T-helper 17 cell (primary cell): Measurements from ENCODE around the gene PAM. TPM values are rescaled to one million over a fixed set of nuclear protein-coding genes. Genes with fewer than 3 reads are reported as not detected.

ENCODE experiments used
- ATAC-seq: fragments of 150-1000 bp; cut with Tn5 transposase; 2 replicates; pipeline ENCODE4 v1.10.0; 2021; ENCODE audit warnings: mild to moderate bottlenecking, moderate library complexity
- DNase-seq, 3 donors: peaks; one replicate each; pipeline versions ENCODE4 v3.0.0 to v3.0.0-alpha.2; 2020 to 2021
- H3K9me3 ChIP-seq: one replicate; pipeline ENCODE4 v1.7.0; 2013; ENCODE audit warnings: low read length, mild to moderate bottlenecking; ENCODE audit not compliant: control insufficient read depth, poor library complexity, severe bottlenecking
- H3K27ac Mint-ChIP-seq: one replicate; pipeline ENCODE4 v1.8.0; 2022; ENCODE audit warnings: mild to moderate bottlenecking, moderate library complexity, mixed read lengths
- H3K27me3 Mint-ChIP-seq: one replicate; pipeline ENCODE4 v1.8.0; 2022; ENCODE audit warnings: mixed read lengths
- H3K36me3 Mint-ChIP-seq: one replicate; pipeline ENCODE4 v1.8.0; 2022; ENCODE audit warnings: low read depth, mixed read lengths
- H3K4me1 Mint-ChIP-seq: one replicate; pipeline ENCODE4 v1.8.0; 2022; ENCODE audit warnings: mild to moderate bottlenecking, mixed read lengths
- H3K4me3 Mint-ChIP-seq: one replicate; pipeline ENCODE4 v1.8.0; 2022; ENCODE audit warnings: mild to moderate bottlenecking, moderate library complexity, mixed read lengths
- total RNA-seq, 4 donors: library from RNA in 2 of 4; stranded (reverse) in 2 of 4; gene quantifications; one replicate each; pipeline ENCODE4 v1.2.3 and lab custom pipeline; 2022 to 2026

Gene PAM
- total RNA-seq, 2 donors from 2014 or later = 23.5 to 34.3 TPM

DNA sequence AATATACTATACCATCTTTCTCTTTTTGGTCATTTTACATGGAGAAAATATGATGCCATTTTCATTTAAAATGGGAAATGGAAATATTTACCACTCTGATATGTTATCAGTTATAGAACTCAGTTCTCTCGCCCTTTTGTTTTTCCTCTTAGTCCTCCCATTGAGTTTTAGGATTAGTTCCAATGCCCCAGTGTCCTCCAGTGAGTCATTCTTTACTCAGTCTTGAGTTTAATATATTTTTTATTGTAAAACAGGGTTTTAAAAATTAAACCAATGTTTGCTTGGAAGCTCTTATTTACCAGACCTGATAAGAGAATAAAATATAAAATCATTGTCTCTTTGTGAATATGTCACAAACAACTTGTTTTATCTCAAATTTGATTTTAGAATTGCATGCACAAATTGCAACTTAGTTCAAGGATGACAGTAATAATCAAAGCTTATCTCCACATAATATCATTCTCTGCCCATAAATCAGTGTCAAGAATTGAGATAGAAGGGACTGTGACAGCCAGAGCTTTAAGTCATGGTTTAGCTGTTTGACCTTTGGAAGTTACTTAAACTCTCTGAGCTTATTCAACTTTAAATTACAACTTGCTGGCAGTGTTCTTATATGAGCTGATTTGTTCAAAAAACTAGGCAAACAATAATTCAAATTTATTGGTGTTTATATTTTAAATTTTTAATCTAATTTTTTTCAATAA lies 166.4 kb downstream of the PAM start:
- no peak for ATAC-seq
- Mint-ChIP-seq H3K4me1 (no peaks in the 10 kb centered on the region), H3K27ac (no peak overlapping the region), H3K27me3 (no peaks in the 10 kb centered on the region), H3K4me3 (no peak overlapping the region), H3K36me3 (peaks cover 2% of the 10 kb centered on the region)
- H3K9me3 ChIP-seq = no peaks in the 10 kb centered on the region
- no peak for DNase-seq

DNA sequence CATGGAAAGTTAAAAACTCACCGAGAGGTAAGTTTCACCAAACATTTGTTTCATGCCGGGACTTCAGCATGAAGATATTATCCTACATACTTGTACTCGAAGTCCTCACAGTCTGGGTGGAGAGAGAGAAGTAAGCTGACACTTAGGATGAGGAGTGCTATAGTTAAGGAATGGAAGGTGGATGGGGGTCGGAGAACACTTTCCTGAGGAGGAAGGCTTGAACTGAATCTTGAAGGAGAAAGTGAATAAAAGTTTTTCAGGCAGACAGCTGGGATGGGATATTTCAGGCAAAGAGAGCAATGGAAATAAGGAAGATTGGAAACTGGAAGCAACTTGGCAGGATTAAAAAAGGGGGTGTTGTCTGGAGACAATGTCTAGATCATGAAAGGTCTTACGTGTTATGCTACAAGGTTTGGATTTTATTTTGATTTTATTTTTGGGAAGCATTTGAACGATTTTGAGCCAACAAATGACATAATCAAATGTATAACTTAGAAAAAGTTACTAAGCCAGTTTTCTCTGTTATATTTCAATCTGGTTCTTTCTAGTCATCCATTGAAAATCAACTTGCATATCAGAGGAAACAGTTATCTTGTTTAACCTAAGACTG lies 167.1 kb downstream of the PAM start:
- no peaks in the 10 kb centered on the region for H3K9me3 ChIP-seq
- no peak for DNase-seq
- Mint-ChIP-seq H3K4me3 (no peak overlapping the region), H3K27me3 (no peaks in the 10 kb centered on the region), H3K4me1 (no peaks in the 10 kb centered on the region), H3K27ac (no peak overlapping the region), H3K36me3 (peaks cover 7% of the 10 kb centered on the region)
- ATAC-seq = no peak

DNA sequence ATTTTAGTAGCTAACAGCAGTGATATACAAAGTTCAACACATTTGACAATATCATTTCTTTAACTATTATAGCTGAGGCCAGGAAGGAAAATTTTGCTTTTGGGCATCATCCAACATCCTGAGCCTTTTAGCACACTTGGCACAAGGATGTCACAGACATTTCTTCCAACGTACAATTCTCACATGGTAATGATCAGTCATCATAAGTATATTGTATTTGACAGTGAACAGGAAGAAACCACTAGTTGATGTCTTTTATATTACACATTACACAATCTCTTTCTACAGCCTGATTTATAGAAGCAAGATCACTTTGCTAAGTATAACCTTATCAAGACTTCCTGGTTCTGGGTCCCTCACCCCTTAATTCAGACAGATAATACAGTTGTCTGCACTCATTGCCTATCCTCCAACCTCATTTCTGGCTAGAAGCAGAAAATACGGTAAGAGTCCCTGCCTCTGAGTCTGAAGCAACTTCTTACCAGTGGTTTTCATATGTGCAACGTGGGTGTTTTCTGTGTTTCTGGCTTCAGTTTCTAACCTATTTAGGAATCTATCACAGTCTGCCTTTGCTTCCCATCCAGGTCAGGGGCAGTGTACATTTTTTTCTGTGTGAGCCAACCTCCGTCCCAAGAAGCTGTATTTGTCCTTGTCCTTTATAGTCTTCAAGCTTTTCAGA lies 167.8 kb downstream of the PAM start:
- no peaks in the 10 kb centered on the region for H3K9me3 ChIP-seq
- no peak for ATAC-seq
- Mint-ChIP-seq H3K36me3 (peaks cover 7% of the 10 kb centered on the region), H3K4me3 (no peak overlapping the region), H3K27ac (no peak overlapping the region), H3K27me3 (no peaks in the 10 kb centered on the region), H3K4me1 (no peaks in the 10 kb centered on the region)
- no peak for DNase-seq

DNA sequence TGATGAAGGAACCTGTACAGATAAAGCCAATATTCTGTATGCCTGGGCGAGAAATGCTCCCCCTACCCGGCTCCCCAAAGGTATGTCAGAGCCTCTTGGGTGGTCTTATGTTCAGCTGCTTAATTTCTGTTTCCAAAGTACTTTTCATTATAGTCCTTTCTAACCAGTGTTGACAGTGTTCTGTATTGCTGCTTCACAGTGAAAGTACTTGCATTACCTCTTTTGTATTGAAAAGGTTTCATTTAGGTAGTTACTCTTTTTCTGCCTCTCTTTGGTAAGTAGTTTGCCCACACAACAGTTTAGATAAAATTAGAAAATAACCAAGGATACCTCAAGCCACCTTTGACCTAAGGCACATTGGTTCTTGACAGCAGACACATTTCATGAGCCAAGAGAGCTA lies 169.9 kb downstream of the PAM start:
- H3K4me1 Mint-ChIP-seq = no peaks in the 10 kb centered on the region
- peaks cover 7% of the 10 kb centered on the region for H3K36me3 Mint-ChIP-seq
- no peak overlapping the region for H3K27ac Mint-ChIP-seq
- H3K9me3 ChIP-seq = no peaks in the 10 kb centered on the region
- no peak for DNase-seq
- no peak overlapping the region for H3K4me3 Mint-ChIP-seq
- ATAC-seq = no peak
- H3K27me3 Mint-ChIP-seq = no peaks in the 10 kb centered on the region

DNA sequence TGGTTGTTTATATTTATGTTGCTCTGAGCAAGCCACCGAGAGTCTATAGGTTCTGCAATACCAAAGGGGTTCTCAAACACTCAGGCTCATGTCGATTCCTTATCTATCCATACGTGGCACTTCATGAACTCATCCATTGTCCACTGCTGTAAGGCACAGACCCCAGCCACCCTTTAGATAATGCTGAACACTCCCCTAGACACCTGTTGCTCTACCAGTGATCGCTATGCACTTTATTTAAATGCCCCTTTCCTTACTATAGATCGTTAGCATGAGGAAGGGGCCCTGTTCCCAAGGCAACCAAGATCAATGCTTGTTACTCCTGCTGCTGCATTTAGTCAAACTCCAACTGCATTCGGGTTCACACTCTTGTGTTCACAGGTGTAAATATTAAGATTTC lies 171.9 kb downstream of the PAM start:
- no peak for DNase-seq
- peaks cover 7% of the 10 kb centered on the region for H3K36me3 Mint-ChIP-seq
- H3K27me3 Mint-ChIP-seq = no peaks in the 10 kb centered on the region
- H3K4me3 Mint-ChIP-seq = no peak overlapping the region
- no peaks in the 10 kb centered on the region for H3K9me3 ChIP-seq
- no peak for ATAC-seq
- peak overlapping the region; percentile 29 for H3K27ac Mint-ChIP-seq
- H3K4me1 Mint-ChIP-seq = peaks cover 2% of the 10 kb centered on the region

DNA sequence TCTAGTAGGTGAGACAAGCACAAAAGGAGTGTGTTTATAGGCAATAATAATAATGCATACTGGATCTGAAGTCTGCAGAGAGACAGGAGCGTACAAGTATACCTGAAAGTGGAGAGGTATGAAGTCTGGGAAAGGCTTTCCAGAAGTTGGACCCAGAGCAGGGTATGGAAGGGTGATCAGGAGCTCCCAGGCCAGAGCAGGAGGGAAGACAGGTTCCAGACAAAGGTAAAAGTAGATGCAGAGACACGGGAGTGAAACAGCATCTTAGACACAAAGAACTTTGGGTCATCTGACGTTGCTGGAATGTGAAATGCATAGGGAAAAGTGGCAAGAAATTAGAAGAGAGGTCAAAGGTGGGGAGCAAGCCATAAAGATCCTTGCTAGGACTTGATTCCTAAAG lies 175.1 kb downstream of the PAM start:
- Mint-ChIP-seq H3K36me3 (peaks cover 12% of the 10 kb centered on the region), H3K27ac (no peak overlapping the region), H3K4me3 (no peak overlapping the region), H3K27me3 (no peaks in the 10 kb centered on the region), H3K4me1 (peaks cover 2% of the 10 kb centered on the region)
- DNase-seq = no peak
- ATAC-seq = no peak
- no peaks in the 10 kb centered on the region for H3K9me3 ChIP-seq

DNA sequence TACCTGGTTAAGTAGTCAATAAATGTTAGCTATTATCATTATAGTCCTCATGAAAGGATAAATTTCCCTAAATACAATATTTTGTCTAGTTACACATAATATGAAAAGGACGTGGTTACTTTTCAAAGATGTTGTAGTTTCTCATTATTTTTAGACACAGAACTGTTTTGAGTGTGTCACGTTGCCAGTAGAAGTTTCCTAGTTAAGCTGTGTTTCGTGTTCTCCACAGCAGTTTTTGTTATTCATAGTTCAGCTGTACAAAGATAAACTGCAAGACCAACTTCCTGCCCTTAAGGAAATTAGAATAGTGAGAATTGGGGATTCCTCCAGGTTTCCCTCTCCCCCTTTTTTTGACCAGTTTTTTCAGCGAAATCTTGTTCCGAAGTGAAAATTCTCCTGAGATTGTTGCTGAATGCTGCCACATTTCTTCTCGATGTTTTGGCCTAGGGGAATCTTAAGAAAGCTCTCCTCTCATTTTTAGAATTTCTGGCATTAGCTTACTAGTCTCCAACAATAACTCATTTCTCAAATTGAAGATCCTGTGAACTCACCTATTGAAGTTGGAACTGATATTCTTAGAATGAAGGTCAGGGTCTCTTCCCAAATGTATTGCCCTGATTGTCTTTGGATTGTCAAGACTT lies 176.1 kb downstream of the PAM start:
- Mint-ChIP-seq H3K36me3 (peaks cover 12% of the 10 kb centered on the region), H3K4me1 (peaks cover 2% of the 10 kb centered on the region), H3K27me3 (no peaks in the 10 kb centered on the region), H3K4me3 (no peak overlapping the region), H3K27ac (no peak overlapping the region)
- H3K9me3 ChIP-seq = no peaks in the 10 kb centered on the region
- DNase-seq (no peak), ATAC-seq (no peak)

DNA sequence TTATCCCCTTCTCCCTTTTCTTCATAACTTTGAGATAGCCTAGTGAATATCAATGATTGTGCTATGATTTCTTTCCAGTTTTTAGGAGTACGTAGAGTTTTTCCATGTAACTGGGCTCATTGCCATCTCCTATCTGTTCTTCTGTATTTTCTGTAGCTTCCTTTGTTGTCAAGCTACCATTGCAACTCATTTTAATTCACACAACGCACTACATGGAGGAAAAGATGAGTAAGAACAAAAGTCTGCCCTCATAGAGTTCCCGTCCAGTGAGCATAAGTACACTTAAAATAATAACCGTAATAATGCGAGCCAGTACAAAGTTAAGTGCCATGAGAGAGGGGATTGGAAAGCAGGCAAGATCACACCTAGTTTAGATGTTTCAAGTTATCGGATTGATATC lies 177.7 kb downstream of the PAM start:
- Mint-ChIP-seq H3K36me3 (peaks cover 7% of the 10 kb centered on the region), H3K27me3 (no peaks in the 10 kb centered on the region), H3K4me3 (no peak overlapping the region), H3K4me1 (peaks cover 2% of the 10 kb centered on the region), H3K27ac (no peak overlapping the region)
- ATAC-seq (no peak), DNase-seq (no peak)
- H3K9me3 ChIP-seq = no peaks in the 10 kb centered on the region

DNA sequence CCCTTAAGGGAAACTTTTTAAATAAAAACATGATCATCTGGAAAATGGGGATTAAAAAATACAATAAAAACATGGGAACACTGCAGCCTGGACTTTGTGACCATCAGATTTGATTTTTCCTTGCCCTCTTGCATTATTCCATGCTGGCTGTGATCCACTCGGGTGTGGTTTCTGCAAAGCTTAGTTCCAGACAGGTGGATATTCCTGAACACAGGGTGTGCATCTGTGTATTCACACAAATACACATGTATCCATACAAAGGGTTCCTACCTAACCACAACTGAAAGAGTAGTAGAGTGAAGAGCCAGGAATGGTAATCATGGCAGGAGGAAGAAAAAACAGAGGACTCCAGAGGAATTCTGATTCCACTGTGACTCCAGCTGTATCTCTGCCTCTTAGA lies 178.2 kb downstream of the PAM start:
- ATAC-seq = no peak
- Mint-ChIP-seq H3K27ac (no peak overlapping the region), H3K27me3 (no peaks in the 10 kb centered on the region), H3K4me1 (peaks cover 2% of the 10 kb centered on the region), H3K4me3 (no peak overlapping the region), H3K36me3 (peaks cover 7% of the 10 kb centered on the region)
- DNase-seq = no peak
- no peaks in the 10 kb centered on the region for H3K9me3 ChIP-seq

DNA sequence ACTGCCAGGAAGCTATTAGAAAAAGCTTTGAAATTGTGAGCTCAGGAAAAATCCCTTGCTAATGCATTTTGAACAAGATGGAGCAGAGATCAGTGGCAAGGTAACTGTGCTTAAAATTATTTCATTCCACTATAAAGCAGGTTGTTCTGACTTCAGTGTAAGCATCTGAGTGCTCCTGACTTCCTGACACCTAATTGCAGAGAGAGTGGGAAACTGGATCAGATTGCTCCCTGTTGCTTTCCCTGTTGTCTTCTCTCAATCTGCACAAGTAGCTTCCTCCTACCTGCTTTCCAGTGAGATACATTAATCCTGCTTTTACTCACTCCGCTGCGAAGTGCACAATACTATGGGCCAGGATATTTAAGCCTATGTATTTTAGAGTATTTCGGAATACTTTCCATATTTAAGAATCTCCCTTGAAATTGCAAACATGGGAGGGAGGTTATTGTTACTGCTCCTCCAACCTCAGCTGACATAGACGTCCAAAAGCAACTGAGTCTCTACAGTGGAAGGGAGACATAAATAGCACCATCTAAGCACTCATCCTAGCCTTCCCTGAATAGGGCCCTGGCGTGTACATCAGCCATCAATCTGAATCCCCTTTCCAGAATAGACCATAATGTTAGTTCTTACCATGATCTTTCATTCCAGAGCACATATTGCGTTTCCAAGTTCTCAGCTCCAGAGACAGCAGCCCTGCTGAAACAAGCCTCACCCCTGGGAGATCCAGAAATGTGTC lies 178.8 kb downstream of the PAM start:
- Mint-ChIP-seq H3K27ac (no peak overlapping the region), H3K36me3 (peaks cover 7% of the 10 kb centered on the region), H3K4me1 (peaks cover 2% of the 10 kb centered on the region), H3K27me3 (no peaks in the 10 kb centered on the region), H3K4me3 (no peak overlapping the region)
- no peaks in the 10 kb centered on the region for H3K9me3 ChIP-seq
- ATAC-seq (no peak), DNase-seq (no peak)

DNA sequence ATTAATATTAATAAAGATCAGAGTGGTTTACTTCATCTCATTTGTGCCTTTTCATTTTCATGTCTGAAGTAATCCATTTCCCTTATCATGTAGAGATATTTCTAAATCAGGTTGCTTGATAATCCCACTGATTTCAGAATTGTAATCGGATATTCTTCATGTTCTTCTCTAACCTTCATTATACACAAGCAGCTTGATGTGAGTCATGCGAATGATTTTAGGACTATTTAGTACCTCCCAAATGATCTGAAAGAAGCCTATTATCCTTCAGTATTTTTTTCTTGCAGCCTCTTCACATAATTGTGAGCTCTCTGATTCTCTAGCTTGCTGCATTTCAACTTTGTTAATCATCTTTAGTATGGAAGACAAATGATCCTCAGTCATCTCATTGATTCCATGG lies 182.8 kb downstream of the PAM start:
- DNase-seq = no peak
- H3K4me1 Mint-ChIP-seq = no peaks in the 10 kb centered on the region
- no peaks in the 10 kb centered on the region for H3K9me3 ChIP-seq
- H3K36me3 Mint-ChIP-seq = peaks cover 7% of the 10 kb centered on the region
- no peak for ATAC-seq
- H3K4me3 Mint-ChIP-seq = no peak overlapping the region
- no peak overlapping the region for H3K27ac Mint-ChIP-seq
- H3K27me3 Mint-ChIP-seq = no peaks in the 10 kb centered on the region

DNA sequence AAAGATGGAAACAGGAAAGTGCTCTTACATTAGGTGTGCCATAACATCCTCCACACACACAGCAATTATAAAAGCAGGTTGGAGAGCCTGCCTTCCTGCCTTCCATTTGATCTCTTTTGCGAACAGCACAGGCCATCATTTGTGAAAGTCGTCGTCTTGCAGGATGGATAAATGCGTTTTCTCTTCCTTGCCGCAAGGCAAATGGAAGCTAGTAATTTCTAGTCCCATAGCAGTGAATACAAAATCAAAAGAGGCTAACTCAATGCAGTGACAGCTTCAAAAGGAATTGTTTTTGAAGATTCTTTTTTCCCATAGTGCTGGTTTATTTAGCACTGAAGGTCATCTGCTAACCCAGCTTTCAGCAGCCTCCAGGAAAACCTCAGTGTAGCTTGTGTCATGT lies 186.0 kb downstream of the PAM start:
- ATAC-seq = no peak
- DNase-seq = no peak
- H3K9me3 ChIP-seq = no peaks in the 10 kb centered on the region
- no peak overlapping the region for H3K4me3 Mint-ChIP-seq
- no peaks in the 10 kb centered on the region for H3K27me3 Mint-ChIP-seq
- H3K4me1 Mint-ChIP-seq = no peaks in the 10 kb centered on the region
- H3K36me3 Mint-ChIP-seq = no peaks in the 10 kb centered on the region
- no peak overlapping the region for H3K27ac Mint-ChIP-seq

DNA sequence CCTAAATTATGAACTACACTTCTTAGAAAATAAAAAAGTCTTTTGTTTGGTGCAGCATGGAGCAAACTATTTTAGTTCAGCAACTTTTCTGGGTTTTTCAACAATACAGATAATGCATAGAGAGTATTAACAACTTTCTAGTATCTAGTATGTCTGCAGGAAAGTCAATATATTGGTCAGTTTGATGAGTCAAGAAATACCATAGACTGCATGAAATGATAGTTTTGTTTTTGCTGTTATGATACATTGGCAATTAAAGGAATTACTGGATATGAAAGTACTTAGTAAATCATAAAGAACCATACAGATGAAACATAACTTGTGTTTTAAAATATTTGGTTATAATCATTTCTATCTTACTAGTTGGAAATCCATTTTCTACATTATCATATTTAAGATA lies 191.3 kb downstream of the PAM start:
- H3K4me3 Mint-ChIP-seq = no peak overlapping the region
- H3K27me3 Mint-ChIP-seq = no peaks in the 10 kb centered on the region
- no peaks in the 10 kb centered on the region for H3K4me1 Mint-ChIP-seq
- H3K27ac Mint-ChIP-seq = no peak overlapping the region
- ATAC-seq (no peak), DNase-seq (no peak)
- H3K9me3 ChIP-seq = no peaks in the 10 kb centered on the region
- H3K36me3 Mint-ChIP-seq = peaks cover 5% of the 10 kb centered on the region
